Smooth muscle cell (in vitro differentiated cells): ENCODE data around the gene MAPK11. TPM values are rescaled to one million over a fixed set of nuclear protein-coding genes. Genes with fewer than 3 reads are reported as not detected.

ENCODE experiments used
- DNase-seq: peaks from one replicate; lab custom pipeline; 2025; ENCODE audit not compliant: unreplicated experiment; lab: John Stamatoyannopoulos, UW
- H2AFZ ChIP-seq: fragments of 200-600 bp; sonication (generic); 2 replicates; pipeline ENCODE4 v1.6.0; 2016; ENCODE audit warnings: antibody characterized with exemption, low read depth, mild to moderate bottlenecking
- H3F3A ChIP-seq: fragments of 200-600 bp; sonication (generic); 2 replicates; pipeline ENCODE4 v1.6.0; 2017; ENCODE audit warnings: antibody characterized with exemption, low read depth
- H3K27ac ChIP-seq: fragments of 200-600 bp; sonication (generic); 2 replicates; pipeline ENCODE4 v1.5.1; 2016; ENCODE audit warnings: low read depth, mild to moderate bottlenecking
- H3K27me3 ChIP-seq: fragments of 200-600 bp; sonication (generic); 2 replicates; pipeline ENCODE4 v1.6.1; 2016; ENCODE audit warnings: low read depth, mild to moderate bottlenecking
- H3K36me3 ChIP-seq: fragments of 200-600 bp; sonication (generic); 2 replicates; pipeline ENCODE4 v1.5.1; 2016; ENCODE audit warnings: low read depth
- H3K4me1 ChIP-seq: fragments of 200-600 bp; sonication (generic); 2 replicates; pipeline ENCODE4 v1.5.1; 2016; ENCODE audit warnings: low read depth
- H3K4me2 ChIP-seq: fragments of 200-600 bp; sonication (generic); 2 replicates; pipeline ENCODE4 v1.6.0; 2016; ENCODE audit warnings: mild to moderate bottlenecking
- H3K4me3 ChIP-seq: fragments of 200-600 bp; sonication (generic); 2 replicates; pipeline ENCODE4 v1.5.1; 2016; ENCODE audit warnings: mild to moderate bottlenecking
- H3K79me2 ChIP-seq: fragments of 200-600 bp; sonication (generic); 2 replicates; pipeline ENCODE4 v1.6.0; 2016; ENCODE audit warnings: low read depth, mild to moderate bottlenecking
- H3K9ac ChIP-seq: fragments of 200-600 bp; sonication (generic); 2 replicates; pipeline ENCODE4 v1.6.0; 2016; ENCODE audit warnings: low read depth
- H3K9me3 ChIP-seq: fragments of 200-600 bp; sonication (generic); replicated peaks from 2 replicates; pipeline ENCODE4 v1.5.1; 2016; ENCODE audit warnings: low read depth
- H4K20me1 ChIP-seq: fragments of 200-600 bp; sonication (generic); 2 replicates; pipeline ENCODE4 v1.6.0; 2016; ENCODE audit warnings: low read depth
- CTCF ChIP-seq: fragments of 200-600 bp; sonication (generic); IDR thresholded peaks from 2 replicates; pipeline ENCODE4 v1.5.1; 2017; ENCODE audit warnings: borderline replicate concordance, mild to moderate bottlenecking, antibody characterized with exemption; ENCODE audit not compliant: insufficient read depth, poor library complexity, severe bottlenecking
- WGBS: methylation state at CpG from one replicate; pipeline ENCODE4 v1.1.7; 2016; ENCODE audit warnings: low lambda C conversion rate; 5-methylcytosine and 5-hydroxymethylcytosine counted together
- polyA plus RNA-seq: library from polyadenylated mRNA; unstranded; fragments of >200 nt; fragmentation: Nextera tagmentation; extraction: Ambion mirVana; gene quantifications from 2 replicates; pipeline ENCODE4 v1.2.1, GENCODE V29; 2016
- total RNA-seq: library from RNA; depleted of rRNA; stranded (reverse); fragments of >200 nt; gene quantifications from 2 replicates; pipeline ENCODE4 v1.2.3, GENCODE V29; 2014

The MAPK11 gene
- total and polyA plus RNA-seq, 2 experiments from 2014 or later, result 0.65 to 4.2 TPM

- H3K27ac ChIP-seq, result no peak overlapping the region
- no peaks in the 10 kb centered on the region for H3K9me3 ChIP-seq
- no peak overlapping the region for H2AFZ ChIP-seq
- no peaks in the 10 kb centered on the region for H3K4me1 ChIP-seq
- no peaks in the 10 kb centered on the region for H3F3A ChIP-seq
- H4K20me1 ChIP-seq, result peaks cover 44% of the 10 kb centered on the region
- H3K27me3 ChIP-seq, result no peaks in the 10 kb centered on the region
- TF ChIP-seq CTCF, result no peak
- 96% methylated on average over 20 of the region's 20 CpGs for WGBS
- no peaks in the 10 kb centered on the region for H3K36me3 ChIP-seq
- no peak overlapping the region for H3K4me2 ChIP-seq
- no peak for DNase-seq
- peaks cover 7% of the 10 kb centered on the region for H3K79me2 ChIP-seq
- H3K4me3 ChIP-seq, result no peak overlapping the region
- H3K9ac ChIP-seq, result no peak overlapping the region
Measured at GRCh38 chr22:50232481-50233151, 37.6 kb downstream of the MAPK11 start.

- Histone ChIP-seq H3K27me3 (no peaks in the 10 kb centered on the region), H3K4me2 (no peak overlapping the region), H3K4me1 (no peaks in the 10 kb centered on the region), H3K36me3 (no peaks in the 10 kb centered on the region), H3K79me2 (no peaks in the 10 kb centered on the region), H3K9ac (no peak overlapping the region), H4K20me1 (peaks cover 14% of the 10 kb centered on the region), H3F3A (no peaks in the 10 kb centered on the region), H3K27ac (no peak overlapping the region), H3K9me3 (no peaks in the 10 kb centered on the region), H2AFZ (no peak overlapping the region), H3K4me3 (no peak overlapping the region)
- no peak for DNase-seq
- WGBS, result 97% methylated on average over 16 of the region's 16 CpGs
- TF ChIP-seq CTCF, result no peak
Measured at GRCh38 chr22:50229370-50229769, 40.8 kb downstream of the MAPK11 start.

- Histone ChIP-seq H3K36me3 (no peaks in the 10 kb centered on the region), H3K27me3 (no peaks in the 10 kb centered on the region), H2AFZ (no peak overlapping the region), H3F3A (no peaks in the 10 kb centered on the region), H3K4me1 (no peaks in the 10 kb centered on the region), H3K4me2 (no peak overlapping the region), H4K20me1 (peaks cover 4% of the 10 kb centered on the region), H3K79me2 (no peaks in the 10 kb centered on the region), H3K9me3 (no peaks in the 10 kb centered on the region), H3K9ac (no peak overlapping the region), H3K4me3 (no peak overlapping the region), H3K27ac (no peak overlapping the region)
- no peak for TF ChIP-seq CTCF
- WGBS, result over 99% methylated on average over 9 of the region's 9 CpGs
- DNase-seq, result no peak
Measured at GRCh38 chr22:50228366-50228765, 41.8 kb downstream of the MAPK11 start.
